ENCODE data around the gene AJM1. TPM values are rescaled to one million over a fixed set of nuclear protein-coding genes. Genes with fewer than 3 reads are reported as not detected.

Gene AJM1
- total RNA-seq, 2 experiments from 2014 or later: 1.1 to 1.2 TPM

DNA sequence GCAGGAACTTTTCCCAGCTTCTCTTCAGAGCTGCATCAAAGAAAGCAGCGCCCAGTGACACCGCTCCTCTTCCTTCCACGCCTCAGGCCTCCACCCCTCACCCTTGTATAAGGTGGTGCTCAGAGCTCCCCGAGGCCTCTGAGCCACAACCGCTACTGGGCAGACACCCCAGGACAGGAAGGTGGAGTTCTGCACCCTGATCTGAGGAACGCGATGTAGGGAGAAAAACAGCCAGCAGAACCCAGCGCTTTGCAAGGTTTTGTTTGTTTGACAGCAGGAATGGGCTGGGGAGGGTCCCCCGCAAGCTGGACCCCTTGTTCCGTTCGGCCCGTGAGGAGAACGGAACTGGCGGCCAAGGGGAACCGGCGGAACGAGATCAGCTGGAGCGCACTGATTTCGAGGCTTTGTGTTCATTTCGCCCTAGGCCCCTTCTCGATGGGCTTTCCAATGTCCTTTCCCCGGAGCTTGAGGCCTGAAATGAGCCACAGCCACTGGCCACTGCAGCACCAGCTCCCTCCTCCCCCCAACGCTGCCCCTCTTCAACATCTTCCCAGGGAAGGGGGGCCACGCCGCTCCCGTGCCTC, 19.7 kb downstream of the AJM1 start:
- TF ChIP-seq, protein P1, sequence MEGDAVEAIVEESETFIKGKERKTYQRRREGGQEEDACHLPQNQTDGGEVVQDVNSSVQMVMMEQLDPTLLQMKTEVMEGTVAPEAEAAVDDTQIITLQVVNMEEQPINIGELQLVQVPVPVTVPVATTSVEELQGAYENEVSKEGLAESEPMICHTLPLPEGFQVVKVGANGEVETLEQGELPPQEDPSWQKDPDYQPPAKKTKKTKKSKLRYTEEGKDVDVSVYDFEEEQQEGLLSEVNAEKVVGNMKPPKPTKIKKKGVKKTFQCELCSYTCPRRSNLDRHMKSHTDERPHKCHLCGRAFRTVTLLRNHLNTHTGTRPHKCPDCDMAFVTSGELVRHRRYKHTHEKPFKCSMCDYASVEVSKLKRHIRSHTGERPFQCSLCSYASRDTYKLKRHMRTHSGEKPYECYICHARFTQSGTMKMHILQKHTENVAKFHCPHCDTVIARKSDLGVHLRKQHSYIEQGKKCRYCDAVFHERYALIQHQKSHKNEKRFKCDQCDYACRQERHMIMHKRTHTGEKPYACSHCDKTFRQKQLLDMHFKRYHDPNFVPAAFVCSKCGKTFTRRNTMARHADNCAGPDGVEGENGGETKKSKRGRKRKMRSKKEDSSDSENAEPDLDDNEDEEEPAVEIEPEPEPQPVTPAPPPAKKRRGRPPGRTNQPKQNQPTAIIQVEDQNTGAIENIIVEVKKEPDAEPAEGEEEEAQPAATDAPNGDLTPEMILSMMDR (IDR thresholded peaks at IDR 0.05): no peak
- ChIA-PET POLR2A (interaction anchor here (1.0 kb wide), 1 partner anchor 24 kb away, joined by 3 read pairs; the partner anchor contains the start of gene TRAF2), CTCF (interaction anchor here (1.9 kb wide), 1 partner anchor 20 kb away, joined by 6 read pairs; the partner anchor contains the start of gene AJM1)
- Histone ChIP-seq H3K4me1 (ENCODE audit: insufficient read depth, low read length) (peaks cover 21% of the 10 kb centered on the region), H3K4me3 (ENCODE audit: low read length) (no peak overlapping the region), H3K36me3 (ENCODE audit: insufficient read depth, low read length) (peaks cover 31% of the 10 kb centered on the region), H3K27me3 (ENCODE audit: control insufficient read depth in 1 of 2, insufficient read depth in 2 of 2, low read length in 2 of 2) (no peaks in the 10 kb centered on the region), H3K27ac (ENCODE audit: low read depth in 1 of 2, low read length in 2 of 2) (no peak overlapping the region), H3K9me3 (ENCODE audit: control insufficient read depth in 1 of 2, insufficient read depth in 1 of 2, low read length in 2 of 2) (no peaks in the 10 kb centered on the region)
- intact Hi-C loops (cut with DNase I, micrococcal nuclease): no loop called here
- DNase-seq: no peak
- Mint-ChIP-seq H3K27me3 (no peaks in the 10 kb centered on the region), H3K9me3 (no peaks in the 10 kb centered on the region), H3K4me1 (ENCODE audit: low read depth) (peaks cover 15% of the 10 kb centered on the region), H3K36me3 (ENCODE audit: low read depth) (peaks cover 22% of the 10 kb centered on the region), H3K4me3 (peak overlapping the region; percentile 11), H3K27ac (no peak overlapping the region)
- ATAC-seq (ENCODE audit: poor library complexity): no peak

GRCh38 chr9:136862849-136863622, 20.8 kb downstream of the AJM1 start:
- Histone ChIP-seq H3K4me3 (ENCODE audit: low read length) (no peak overlapping the region), H3K9me3 (ENCODE audit: control insufficient read depth in 1 of 2, insufficient read depth in 1 of 2, low read length in 2 of 2) (no peaks in the 10 kb centered on the region), H3K27me3 (ENCODE audit: control insufficient read depth in 1 of 2, insufficient read depth in 2 of 2, low read length in 2 of 2) (no peaks in the 10 kb centered on the region), H3K36me3 (ENCODE audit: insufficient read depth, low read length) (peaks cover 31% of the 10 kb centered on the region), H3K27ac (ENCODE audit: low read depth in 1 of 2, low read length in 2 of 2) (no peak overlapping the region), H3K4me1 (ENCODE audit: insufficient read depth, low read length) (peaks cover 23% of the 10 kb centered on the region)
- TF ChIP-seq, protein P1 (IDR thresholded peaks at IDR 0.05): no peak
- intact Hi-C loops (cut with DNase I, micrococcal nuclease): no loop called here
- Mint-ChIP-seq H3K27me3 (no peaks in the 10 kb centered on the region), H3K4me3 (no peak overlapping the region), H3K27ac (no peak overlapping the region), H3K36me3 (ENCODE audit: low read depth) (peaks cover 22% of the 10 kb centered on the region), H3K4me1 (ENCODE audit: low read depth) (peaks cover 15% of the 10 kb centered on the region), H3K9me3 (no peaks in the 10 kb centered on the region)
- peak in 1 of 14 experiments; percentile 12 for DNase-seq
- ATAC-seq (ENCODE audit: poor library complexity): no peak
- ChIA-PET POLR2A (no interaction called here), CTCF (interaction anchor here (1.8 kb wide), 1 partner anchor 21 kb away, joined by 5 read pairs; the partner anchor contains the start of gene AJM1)

- no peaks in the 10 kb centered on the region for H3K9me3 ChIP-seq (ENCODE audit: control insufficient read depth in 1 of 2, insufficient read depth in 1 of 2, low read length in 2 of 2)
- Mint-ChIP-seq H3K36me3 (ENCODE audit: low read depth) (peaks cover 22% of the 10 kb centered on the region), H3K27ac (no peak overlapping the region), H3K4me1 (ENCODE audit: low read depth) (peaks cover 15% of the 10 kb centered on the region), H3K4me3 (peak overlapping the region; percentile 45), H3K27me3 (no peaks in the 10 kb centered on the region), H3K9me3 (no peaks in the 10 kb centered on the region)
- ChIA-PET POLR2A (interaction anchor here (0.6 to 1.2 kb wide), 2 partner anchors 17 to 97 kb away, joined by 3 read pairs; no protein-coding TSS in a partner anchor), CTCF (interaction anchor here (1.8 kb wide), 1 partner anchor 21 kb away, joined by 5 read pairs; the partner anchor contains the start of gene AJM1)
- H3K36me3 ChIP-seq (ENCODE audit: insufficient read depth, low read length): peaks cover 31% of the 10 kb centered on the region
- peaks cover 23% of the 10 kb centered on the region for H3K4me1 ChIP-seq (ENCODE audit: insufficient read depth, low read length)
- H3K27ac ChIP-seq (ENCODE audit: low read depth in 1 of 2, low read length in 2 of 2): no peak overlapping the region
- TF ChIP-seq, protein P1 (IDR thresholded peaks at IDR 0.05): no peak
- H3K4me3 ChIP-seq (ENCODE audit: low read length): no peak overlapping the region
- DNase-seq: peak in 1 of 14 experiments; percentile 15
- intact Hi-C loops (cut with DNase I, micrococcal nuclease): no loop called here
- no peaks in the 10 kb centered on the region for H3K27me3 ChIP-seq (ENCODE audit: control insufficient read depth in 1 of 2, insufficient read depth in 2 of 2, low read length in 2 of 2)
- no peak for ATAC-seq (ENCODE audit: poor library complexity)
Observed at GRCh38 chr9:136863623-136864273, 21.5 kb downstream of the AJM1 start.

Data from CD4-positive, alpha-beta T cell (primary cell).